D721Med (cell line): ENCODE measurements around the gene DEDD2.

Experiments
- DNase-seq: peaks from one replicate; pipeline ENCODE4 v3.0.0; 2011; ENCODE audit warnings: low spot score; ENCODE audit not compliant: insufficient read length
- FAIRE-seq: peaks from 2 replicates; lab custom pipeline; 2011; peaks lifted over from hg19 to GRCh38; lab: Jason Lieb, UNC
- TF ChIP-seq, protein P1 (sequence below): IDR thresholded peaks from 2 replicates; pipeline ENCODE4 v1.5.1; 2012; ENCODE audit warnings: mild to moderate bottlenecking, control low read depth; ENCODE audit not compliant: insufficient read depth; ENCODE audit errors: missing control alignments

Gene DEDD2

DNA sequence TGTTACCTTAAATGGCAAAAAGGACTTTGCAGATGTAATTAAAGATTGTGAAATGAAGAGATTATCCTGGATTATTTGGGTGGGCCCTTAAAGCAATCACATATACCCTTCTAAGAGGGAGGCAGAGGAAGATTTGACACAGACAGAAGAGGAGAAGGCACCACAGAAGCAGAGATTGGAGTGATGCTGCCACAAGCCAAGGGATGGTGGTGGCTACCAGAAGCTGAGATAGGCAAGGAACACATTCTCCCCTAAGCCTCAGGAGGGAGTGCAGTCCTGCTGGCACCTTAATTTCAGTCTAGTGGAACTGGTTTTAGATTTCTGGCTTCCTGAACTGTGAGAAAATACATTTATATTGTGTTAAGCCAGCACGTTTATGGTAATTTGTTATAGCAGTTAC lies 24.2 kb downstream of the DEDD2 start:
- no peak for DNase-seq
- TF ChIP-seq, protein P1, sequence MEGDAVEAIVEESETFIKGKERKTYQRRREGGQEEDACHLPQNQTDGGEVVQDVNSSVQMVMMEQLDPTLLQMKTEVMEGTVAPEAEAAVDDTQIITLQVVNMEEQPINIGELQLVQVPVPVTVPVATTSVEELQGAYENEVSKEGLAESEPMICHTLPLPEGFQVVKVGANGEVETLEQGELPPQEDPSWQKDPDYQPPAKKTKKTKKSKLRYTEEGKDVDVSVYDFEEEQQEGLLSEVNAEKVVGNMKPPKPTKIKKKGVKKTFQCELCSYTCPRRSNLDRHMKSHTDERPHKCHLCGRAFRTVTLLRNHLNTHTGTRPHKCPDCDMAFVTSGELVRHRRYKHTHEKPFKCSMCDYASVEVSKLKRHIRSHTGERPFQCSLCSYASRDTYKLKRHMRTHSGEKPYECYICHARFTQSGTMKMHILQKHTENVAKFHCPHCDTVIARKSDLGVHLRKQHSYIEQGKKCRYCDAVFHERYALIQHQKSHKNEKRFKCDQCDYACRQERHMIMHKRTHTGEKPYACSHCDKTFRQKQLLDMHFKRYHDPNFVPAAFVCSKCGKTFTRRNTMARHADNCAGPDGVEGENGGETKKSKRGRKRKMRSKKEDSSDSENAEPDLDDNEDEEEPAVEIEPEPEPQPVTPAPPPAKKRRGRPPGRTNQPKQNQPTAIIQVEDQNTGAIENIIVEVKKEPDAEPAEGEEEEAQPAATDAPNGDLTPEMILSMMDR: no peak
- no peak for FAIRE-seq

DNA sequence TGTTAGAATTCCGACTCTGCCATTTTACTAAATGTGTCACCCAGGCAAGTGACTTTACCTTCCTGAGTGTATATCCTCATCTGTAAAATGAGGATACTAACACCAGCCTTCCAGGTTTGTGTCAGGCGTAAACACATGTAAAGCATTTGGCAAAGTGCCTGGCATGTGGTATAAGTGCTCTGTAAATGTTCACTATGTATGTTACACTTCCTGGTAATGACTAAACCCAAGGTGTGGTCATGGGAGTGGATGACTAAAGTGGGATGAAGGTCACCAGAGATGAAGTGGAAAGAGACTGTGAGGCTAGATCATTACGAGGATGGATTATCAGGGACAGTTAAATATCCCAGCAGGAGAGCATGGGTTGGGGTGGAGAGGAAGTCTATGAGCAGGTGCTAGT lies 25.6 kb downstream of the DEDD2 start:
- TF ChIP-seq, protein P1: no peak
- no peak for DNase-seq
- no peak for FAIRE-seq

GRCh38 chr19:42191330-42191729 lies 26.1 kb downstream of the DEDD2 start:
- DNase-seq: no peak
- no peak for FAIRE-seq
- TF ChIP-seq, protein P1: no peak

GRCh38 chr19:42189133-42189532 lies 28.3 kb downstream of the DEDD2 start:
- FAIRE-seq (no peak), DNase-seq (no peak)
- TF ChIP-seq, protein P1: no peak

GRCh38 chr19:42188665-42189064 lies 28.8 kb downstream of the DEDD2 start:
- FAIRE-seq (no peak), DNase-seq (no peak)
- TF ChIP-seq, protein P1: no peak

DNA sequence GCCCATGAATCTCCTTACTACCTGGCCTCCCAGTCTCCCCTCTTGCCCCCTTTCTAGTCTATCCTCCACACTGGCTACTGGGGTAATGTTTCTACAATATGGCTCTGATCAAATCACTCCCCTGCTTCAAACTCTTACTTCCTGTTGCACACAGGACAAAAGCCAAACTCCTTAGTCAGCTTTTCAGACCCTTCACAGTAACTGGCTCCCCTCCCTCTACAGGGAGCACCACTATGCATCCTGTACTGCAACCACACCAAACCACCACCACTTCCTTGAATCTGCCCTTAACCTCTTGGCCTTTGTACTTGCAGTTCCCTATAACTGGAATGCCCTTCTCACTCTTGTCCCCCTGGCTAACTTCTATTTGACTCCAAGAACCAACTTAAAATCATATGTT lies 32.2 kb downstream of the DEDD2 start:
- FAIRE-seq (no peak), DNase-seq (no peak)
- TF ChIP-seq, protein P1: no peak

DNA sequence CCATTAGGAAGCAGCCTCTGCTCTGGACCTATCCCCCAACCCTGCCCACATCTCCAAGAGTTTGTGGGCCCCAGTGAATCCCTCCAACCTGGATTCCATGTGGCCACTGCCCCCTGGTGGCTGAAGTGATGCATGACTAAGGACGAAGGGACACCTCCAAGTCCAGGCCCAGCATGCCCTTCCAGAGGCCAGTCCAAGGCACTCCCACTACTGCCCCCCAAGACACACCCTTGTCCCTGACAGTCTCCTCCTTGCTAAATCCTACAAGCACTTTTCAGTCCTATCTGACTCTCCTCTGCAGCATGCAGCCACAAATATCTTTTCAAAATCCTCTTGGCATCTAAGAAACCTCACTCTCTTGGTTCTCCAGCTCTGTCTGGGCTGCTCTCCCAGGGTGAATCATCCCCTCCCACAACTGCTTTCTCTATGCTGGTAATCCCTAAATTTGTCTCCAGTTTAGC lies 33.0 kb downstream of the DEDD2 start:
- DNase-seq (peak; percentile 51), FAIRE-seq (no peak)
- TF ChIP-seq, protein P1: peak; percentile 90
